Neural cell (in vitro differentiated cells): ENCODE results near the gene ADGRA1. TPM values are rescaled to one million over a fixed set of nuclear protein-coding genes. Genes with fewer than 3 reads are reported as not detected.

ENCODE experiments used
- H2AFZ ChIP-seq: fragments of 200-600, 300-800 bp; sonication (generic), shearing (Covaris generic); 2 replicates; pipeline ENCODE4 v1.6.0; 2014; ENCODE audit warnings: low read depth, mild to moderate bottlenecking, antibody characterized with exemption, low read length, moderate library complexity
- H3F3A ChIP-seq: fragments of 200-600 bp; shearing (Covaris generic); 2 replicates; pipeline ENCODE4 v1.6.1; 2016; ENCODE audit warnings: mild to moderate bottlenecking, moderate library complexity, mixed read lengths, antibody characterized with exemption, low read length; ENCODE audit not compliant: insufficient read depth, poor library complexity, severe bottlenecking
- H3K27ac ChIP-seq: fragments of 200-600, 300-800 bp; sonication (generic), shearing (Covaris generic); 2 replicates; pipeline ENCODE4 v1.5.1; 2014; ENCODE audit warnings: mild to moderate bottlenecking, low read length, moderate library complexity
- H3K27me3 ChIP-seq: fragments of 300-800, 200-600 bp; sonication (generic), shearing (Covaris generic); 2 replicates; pipeline ENCODE4 v1.6.0; 2014; ENCODE audit warnings: mild to moderate bottlenecking, low read depth, low read length, moderate library complexity; ENCODE audit not compliant: insufficient read depth
- H3K36me3 ChIP-seq: fragments of 300-800, 200-600 bp; sonication (generic), shearing (Covaris generic); 2 replicates; pipeline ENCODE4 v1.5.1; 2014; ENCODE audit warnings: mild to moderate bottlenecking, antibody characterized with exemption, low read length, moderate library complexity; ENCODE audit not compliant: insufficient read depth
- H3K4me2 ChIP-seq: fragments of 300-800, 200-600 bp; sonication (generic), shearing (Covaris generic); 2 replicates; pipeline ENCODE4 v1.6.0; 2014; ENCODE audit warnings: mild to moderate bottlenecking, low read length
- H3K4me3 ChIP-seq: fragments of 300-800, 200-600 bp; sonication (generic), shearing (Covaris generic); 2 replicates; pipeline ENCODE4 v1.5.1; 2014; ENCODE audit warnings: mild to moderate bottlenecking, low read length, moderate library complexity
- H3K79me2 ChIP-seq: fragments of 200-600 bp; shearing (Covaris generic); replicated peaks from 2 replicates; pipeline ENCODE4 v1.6.0; 2014; ENCODE audit warnings: mild to moderate bottlenecking, low read length, moderate library complexity; ENCODE audit not compliant: insufficient read depth
- H3K9ac ChIP-seq: fragments of 300-800, 200-600 bp; sonication (generic), shearing (Covaris generic); 2 replicates; pipeline ENCODE4 v1.6.1; 2016; ENCODE audit warnings: mild to moderate bottlenecking, low read length, mixed read lengths
- H3K9me2 ChIP-seq: fragments of 200-600 bp; shearing (Covaris generic); 2 replicates; pipeline ENCODE4 v1.6.1; 2016; ENCODE audit warnings: mild to moderate bottlenecking, low read length, mixed read lengths; ENCODE audit not compliant: insufficient read depth
- H3K9me3 ChIP-seq: fragments of 200-600, 300-800 bp; sonication (generic), shearing (Covaris generic); 2 replicates; pipeline ENCODE4 v1.6.1; 2016; ENCODE audit warnings: mild to moderate bottlenecking, mixed run types, low read length, moderate library complexity, mixed read lengths
- H4K20me1 ChIP-seq: fragments of 200-600 bp; shearing (Covaris generic); 2 replicates; pipeline ENCODE4 v1.6.1; 2016; ENCODE audit warnings: mild to moderate bottlenecking, mixed run types; ENCODE audit not compliant: insufficient read depth
- EP300 ChIP-seq: fragments of 450-650 bp; conservative IDR thresholded peaks from 2 replicates; pipeline ENCODE4 v1.6.1; 2014; ENCODE audit warnings: antibody characterized with exemption, mild to moderate bottlenecking, moderate library complexity; ENCODE audit not compliant: poor library complexity, severe bottlenecking
- EZH2 ChIP-seq: fragments of 200-600, 300-800 bp; shearing (Covaris generic), sonication (generic); IDR thresholded peaks from 2 replicates; pipeline ENCODE4 v1.6.1; 2014; ENCODE audit warnings: antibody characterized with exemption, low read length, borderline replicate concordance, mild to moderate bottlenecking; ENCODE audit not compliant: insufficient read depth, poor library complexity, severe bottlenecking
- MXI1 ChIP-seq: fragments of 450-650 bp; conservative IDR thresholded peaks from 2 replicates; pipeline ENCODE4 v1.6.1; 2014; ENCODE audit warnings: antibody characterized with exemption, mild to moderate bottlenecking; ENCODE audit not compliant: poor library complexity, severe bottlenecking
- POLR2AphosphoS5 ChIP-seq: IDR thresholded peaks from 2 replicates; pipeline ENCODE4 v1.6.1; 2012
- RAD21 ChIP-seq: fragments of 450-650 bp; conservative IDR thresholded peaks from 2 replicates; pipeline ENCODE4 v1.6.1; 2014; ENCODE audit warnings: antibody characterized with exemption, mild to moderate bottlenecking, moderate library complexity
- SMC3 ChIP-seq: fragments of 450-650 bp; conservative IDR thresholded peaks from 2 replicates; pipeline ENCODE4 v1.6.1; 2014; ENCODE audit warnings: antibody characterized with exemption, mild to moderate bottlenecking, moderate library complexity; ENCODE audit not compliant: poor library complexity
- TAF1 ChIP-seq: IDR thresholded peaks from 2 replicates; pipeline ENCODE4 v1.6.1; 2012; ENCODE audit warnings: low read depth
- polyA plus RNA-seq: library from polyadenylated mRNA; depleted of rRNA; stranded (reverse); fragments of >200 nt; gene quantifications from 2 replicates; pipeline ENCODE4 v1.2.3, GENCODE V29; 2014
- TF ChIP-seq, protein P1 (sequence below): IDR thresholded peaks from 2 replicates; pipeline ENCODE4 v1.6.1; 2012; ENCODE audit warnings: borderline replicate concordance
- TF ChIP-seq, protein P2 (sequence below): fragments of 450-650 bp; IDR thresholded peaks from 2 replicates; pipeline ENCODE4 v1.5.1; 2014; ENCODE audit warnings: antibody characterized with exemption, mild to moderate bottlenecking, moderate library complexity; ENCODE audit not compliant: poor library complexity, severe bottlenecking

The ADGRA1 gene
- polyA plus RNA-seq, 1 donor from 2014 or later = 2.2 TPM

GRCh38 chr10:133132473-133133291 is 45.0 kb downstream of the ADGRA1 start:
- Histone ChIP-seq H3K9ac (no peak overlapping the region), H3K4me3 (no peak overlapping the region), H3K27ac (no peak overlapping the region), H3K4me2 (no peak overlapping the region), H3K9me2 (no peaks in the 10 kb centered on the region), H4K20me1 (no peaks in the 10 kb centered on the region), H3F3A (no peaks in the 10 kb centered on the region), H3K36me3 (peaks cover 3% of the 10 kb centered on the region), H3K9me3 (no peaks in the 10 kb centered on the region), H3K79me2 (no peaks in the 10 kb centered on the region), H3K27me3 (no peaks in the 10 kb centered on the region), H2AFZ (no peak overlapping the region)
- TF ChIP-seq POLR2AphosphoS5 (no peak), EP300 (no peak), MXI1 (no peak), EZH2 (no peak), SMC3 (no peak), TAF1 (no peak), RAD21 (no peak)
- TF ChIP-seq, protein P1, sequence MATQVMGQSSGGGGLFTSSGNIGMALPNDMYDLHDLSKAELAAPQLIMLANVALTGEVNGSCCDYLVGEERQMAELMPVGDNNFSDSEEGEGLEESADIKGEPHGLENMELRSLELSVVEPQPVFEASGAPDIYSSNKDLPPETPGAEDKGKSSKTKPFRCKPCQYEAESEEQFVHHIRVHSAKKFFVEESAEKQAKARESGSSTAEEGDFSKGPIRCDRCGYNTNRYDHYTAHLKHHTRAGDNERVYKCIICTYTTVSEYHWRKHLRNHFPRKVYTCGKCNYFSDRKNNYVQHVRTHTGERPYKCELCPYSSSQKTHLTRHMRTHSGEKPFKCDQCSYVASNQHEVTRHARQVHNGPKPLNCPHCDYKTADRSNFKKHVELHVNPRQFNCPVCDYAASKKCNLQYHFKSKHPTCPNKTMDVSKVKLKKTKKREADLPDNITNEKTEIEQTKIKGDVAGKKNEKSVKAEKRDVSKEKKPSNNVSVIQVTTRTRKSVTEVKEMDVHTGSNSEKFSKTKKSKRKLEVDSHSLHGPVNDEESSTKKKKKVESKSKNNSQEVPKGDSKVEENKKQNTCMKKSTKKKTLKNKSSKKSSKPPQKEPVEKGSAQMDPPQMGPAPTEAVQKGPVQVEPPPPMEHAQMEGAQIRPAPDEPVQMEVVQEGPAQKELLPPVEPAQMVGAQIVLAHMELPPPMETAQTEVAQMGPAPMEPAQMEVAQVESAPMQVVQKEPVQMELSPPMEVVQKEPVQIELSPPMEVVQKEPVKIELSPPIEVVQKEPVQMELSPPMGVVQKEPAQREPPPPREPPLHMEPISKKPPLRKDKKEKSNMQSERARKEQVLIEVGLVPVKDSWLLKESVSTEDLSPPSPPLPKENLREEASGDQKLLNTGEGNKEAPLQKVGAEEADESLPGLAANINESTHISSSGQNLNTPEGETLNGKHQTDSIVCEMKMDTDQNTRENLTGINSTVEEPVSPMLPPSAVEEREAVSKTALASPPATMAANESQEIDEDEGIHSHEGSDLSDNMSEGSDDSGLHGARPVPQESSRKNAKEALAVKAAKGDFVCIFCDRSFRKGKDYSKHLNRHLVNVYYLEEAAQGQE = no peak
- TF ChIP-seq, protein P2, sequence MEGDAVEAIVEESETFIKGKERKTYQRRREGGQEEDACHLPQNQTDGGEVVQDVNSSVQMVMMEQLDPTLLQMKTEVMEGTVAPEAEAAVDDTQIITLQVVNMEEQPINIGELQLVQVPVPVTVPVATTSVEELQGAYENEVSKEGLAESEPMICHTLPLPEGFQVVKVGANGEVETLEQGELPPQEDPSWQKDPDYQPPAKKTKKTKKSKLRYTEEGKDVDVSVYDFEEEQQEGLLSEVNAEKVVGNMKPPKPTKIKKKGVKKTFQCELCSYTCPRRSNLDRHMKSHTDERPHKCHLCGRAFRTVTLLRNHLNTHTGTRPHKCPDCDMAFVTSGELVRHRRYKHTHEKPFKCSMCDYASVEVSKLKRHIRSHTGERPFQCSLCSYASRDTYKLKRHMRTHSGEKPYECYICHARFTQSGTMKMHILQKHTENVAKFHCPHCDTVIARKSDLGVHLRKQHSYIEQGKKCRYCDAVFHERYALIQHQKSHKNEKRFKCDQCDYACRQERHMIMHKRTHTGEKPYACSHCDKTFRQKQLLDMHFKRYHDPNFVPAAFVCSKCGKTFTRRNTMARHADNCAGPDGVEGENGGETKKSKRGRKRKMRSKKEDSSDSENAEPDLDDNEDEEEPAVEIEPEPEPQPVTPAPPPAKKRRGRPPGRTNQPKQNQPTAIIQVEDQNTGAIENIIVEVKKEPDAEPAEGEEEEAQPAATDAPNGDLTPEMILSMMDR = no peak

GRCh38 chr10:133133471-133134231 is 45.9 kb downstream of the ADGRA1 start:
- no peaks in the 10 kb centered on the region for H3K9me2 ChIP-seq
- H3K9ac ChIP-seq = no peak overlapping the region
- H4K20me1 ChIP-seq = no peaks in the 10 kb centered on the region
- no peaks in the 10 kb centered on the region for H3K9me3 ChIP-seq
- no peak overlapping the region for H3K4me2 ChIP-seq
- no peak overlapping the region for H3K4me3 ChIP-seq
- H3K79me2 ChIP-seq = no peaks in the 10 kb centered on the region
- no peaks in the 10 kb centered on the region for H3K27me3 ChIP-seq
- H3K36me3 ChIP-seq = peaks cover 3% of the 10 kb centered on the region
- H3K27ac ChIP-seq = no peak overlapping the region
- TF ChIP-seq, protein P2 = no peak
- TF ChIP-seq MXI1 (no peak), SMC3 (no peak), POLR2AphosphoS5 (no peak), EZH2 (no peak), EP300 (no peak), RAD21 (no peak), TAF1 (no peak)
- TF ChIP-seq, protein P1 = no peak
- H2AFZ ChIP-seq = no peak overlapping the region
- H3F3A ChIP-seq = no peaks in the 10 kb centered on the region
